ENCODE results near the gene EN2. TPM values are rescaled to one million over a fixed set of nuclear protein-coding genes. Genes with fewer than 3 reads are reported as not detected.

The EN2 gene
- total RNA-seq, 2 experiments from 2014 or later: not detected

DNA sequence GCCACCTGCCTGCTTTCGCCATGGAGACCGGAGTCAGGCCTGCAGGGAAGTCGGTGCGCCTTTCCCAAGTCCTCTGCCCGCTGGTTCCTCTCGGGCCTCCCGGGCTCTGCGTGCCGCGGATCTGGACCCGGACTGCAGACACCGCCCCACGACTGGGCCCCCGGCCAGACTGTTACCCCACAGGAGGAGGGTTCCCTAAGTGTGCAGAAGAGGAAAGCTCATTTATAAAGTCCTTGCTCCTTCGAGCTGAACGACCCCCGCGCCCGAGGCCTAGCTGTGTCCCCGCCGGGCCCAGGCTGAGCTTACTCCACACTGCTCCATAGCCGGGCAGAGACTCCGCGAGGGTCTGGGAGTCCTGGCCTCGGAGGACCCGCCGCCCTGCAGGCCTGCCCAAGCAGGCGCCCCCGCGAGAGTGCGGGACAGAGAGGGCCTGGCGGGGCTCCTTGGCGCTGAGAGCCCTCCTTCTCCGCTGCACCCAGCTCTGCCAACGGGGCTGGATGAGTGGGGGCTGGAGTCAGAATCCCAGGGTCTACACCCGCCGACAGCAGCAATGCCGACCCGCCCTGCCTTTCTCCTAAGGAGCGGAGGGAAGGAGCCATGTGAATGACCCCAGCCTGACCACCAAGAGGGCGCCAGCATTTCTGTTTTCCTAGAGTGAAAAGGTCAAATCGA is 8.3 kb downstream of the EN2 start:
- H3K27me3 ChIP-seq (ENCODE audit: control insufficient read depth in 1 of 2, insufficient read depth in 2 of 2, low read length in 2 of 2): peaks cover 91 to 99% of the 10 kb centered on the region in 2 experiments
- no peak overlapping the region for H3K4me3 ChIP-seq (ENCODE audit: low read length)
- Mint-ChIP-seq H3K27me3 (peaks cover 88% of the 10 kb centered on the region), H3K9me3 (no peaks in the 10 kb centered on the region), H3K4me3 (no peak overlapping the region), H3K36me3 (ENCODE audit: low read depth) (no peaks in the 10 kb centered on the region), H3K4me1 (ENCODE audit: low read depth) (peaks cover 18% of the 10 kb centered on the region), H3K27ac (no peak overlapping the region)
- ATAC-seq (ENCODE audit: poor library complexity): no peak
- H3K27ac ChIP-seq (ENCODE audit: low read depth in 1 of 2, low read length in 2 of 2): no peak overlapping the region
- no peaks in the 10 kb centered on the region for H3K36me3 ChIP-seq (ENCODE audit: insufficient read depth, low read length)
- H3K4me1 ChIP-seq (ENCODE audit: insufficient read depth, low read length): peaks cover 27% of the 10 kb centered on the region
- ChIA-PET POLR2A (interaction anchor here (0.7 kb wide), 1 partner anchor 9 kb away, joined by 3 read pairs; no protein-coding TSS in a partner anchor), CTCF (no interaction called here)
- intact Hi-C loops (cut with DNase I, micrococcal nuclease): loop anchor here in 1 of 2 experiments (5.0 kb wide), 1 partner anchor 46 kb away; no protein-coding TSS in a partner anchor
- H3K9me3 ChIP-seq (ENCODE audit: control insufficient read depth in 1 of 2, insufficient read depth in 1 of 2, low read length in 2 of 2): peaks cover 0 to 46% of the 10 kb centered on the region in 2 experiments
- TF ChIP-seq, protein P1, sequence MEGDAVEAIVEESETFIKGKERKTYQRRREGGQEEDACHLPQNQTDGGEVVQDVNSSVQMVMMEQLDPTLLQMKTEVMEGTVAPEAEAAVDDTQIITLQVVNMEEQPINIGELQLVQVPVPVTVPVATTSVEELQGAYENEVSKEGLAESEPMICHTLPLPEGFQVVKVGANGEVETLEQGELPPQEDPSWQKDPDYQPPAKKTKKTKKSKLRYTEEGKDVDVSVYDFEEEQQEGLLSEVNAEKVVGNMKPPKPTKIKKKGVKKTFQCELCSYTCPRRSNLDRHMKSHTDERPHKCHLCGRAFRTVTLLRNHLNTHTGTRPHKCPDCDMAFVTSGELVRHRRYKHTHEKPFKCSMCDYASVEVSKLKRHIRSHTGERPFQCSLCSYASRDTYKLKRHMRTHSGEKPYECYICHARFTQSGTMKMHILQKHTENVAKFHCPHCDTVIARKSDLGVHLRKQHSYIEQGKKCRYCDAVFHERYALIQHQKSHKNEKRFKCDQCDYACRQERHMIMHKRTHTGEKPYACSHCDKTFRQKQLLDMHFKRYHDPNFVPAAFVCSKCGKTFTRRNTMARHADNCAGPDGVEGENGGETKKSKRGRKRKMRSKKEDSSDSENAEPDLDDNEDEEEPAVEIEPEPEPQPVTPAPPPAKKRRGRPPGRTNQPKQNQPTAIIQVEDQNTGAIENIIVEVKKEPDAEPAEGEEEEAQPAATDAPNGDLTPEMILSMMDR (IDR thresholded peaks at IDR 0.05): no peak
- no peak for DNase-seq

DNA sequence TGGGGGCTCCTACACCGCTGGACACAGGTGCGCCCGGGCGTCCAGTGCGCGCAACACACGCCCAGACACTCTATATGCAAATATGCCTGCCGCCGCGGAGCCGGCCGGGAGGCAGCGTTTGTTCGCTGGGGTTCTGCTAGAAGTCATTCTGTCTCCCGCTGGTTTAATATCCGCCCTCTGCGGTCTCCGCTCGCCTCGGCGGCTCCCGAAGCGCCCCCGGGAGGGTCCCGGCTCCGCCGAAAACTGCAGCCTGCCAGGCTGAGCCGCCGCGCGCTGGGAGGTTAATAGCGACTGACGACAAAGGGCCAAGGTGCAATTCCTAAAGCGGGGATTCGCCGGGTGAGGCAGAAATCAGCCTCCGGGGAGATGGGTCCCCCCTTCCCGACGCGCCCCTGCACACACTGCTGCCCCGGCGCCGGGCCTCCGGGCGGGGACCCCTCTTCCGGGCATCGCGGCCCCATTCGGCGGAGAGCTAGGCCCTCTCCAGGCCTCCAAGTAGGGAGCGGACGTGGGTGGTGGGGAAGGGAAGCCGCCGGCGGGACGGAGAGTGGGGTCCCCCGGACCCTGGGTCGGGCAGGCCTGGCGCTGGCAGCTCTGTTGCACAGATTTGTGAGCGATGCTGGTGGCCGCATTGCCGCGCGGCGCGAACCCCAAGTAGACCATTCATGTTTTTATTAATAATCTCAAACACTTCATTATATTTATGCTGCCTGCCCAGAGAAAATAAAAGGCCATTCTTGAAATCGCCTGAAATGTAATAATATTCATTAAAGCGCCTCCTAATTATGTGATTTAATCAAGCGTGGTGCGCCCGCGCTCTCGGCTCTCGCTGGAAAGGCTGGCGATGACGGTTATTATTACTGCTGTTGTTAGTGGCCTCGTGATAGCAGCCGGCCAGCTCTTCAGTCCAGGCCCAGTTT is 9.1 kb downstream of the EN2 start:
- Histone ChIP-seq H3K27ac (ENCODE audit: low read depth in 1 of 2, low read length in 2 of 2) (no peak overlapping the region), H3K27me3 (ENCODE audit: control insufficient read depth in 1 of 2, insufficient read depth in 2 of 2, low read length in 2 of 2) (peaks cover 91 to 99% of the 10 kb centered on the region in 2 experiments), H3K4me1 (ENCODE audit: insufficient read depth, low read length) (peaks cover 27% of the 10 kb centered on the region), H3K4me3 (ENCODE audit: low read length) (no peak overlapping the region), H3K9me3 (ENCODE audit: control insufficient read depth in 1 of 2, insufficient read depth in 1 of 2, low read length in 2 of 2) (peaks cover 0 to 45% of the 10 kb centered on the region in 2 experiments), H3K36me3 (ENCODE audit: insufficient read depth, low read length) (no peaks in the 10 kb centered on the region)
- ATAC-seq (ENCODE audit: poor library complexity): peak; percentile 60
- peak in 4 of 14 experiments; percentile 1 to 40 (median 14) for DNase-seq
- no peaks in the 10 kb centered on the region for H3K9me3 Mint-ChIP-seq
- no peak overlapping the region for H3K27ac Mint-ChIP-seq
- intact Hi-C loops (cut with DNase I, micrococcal nuclease): loop anchor here in 1 of 2 experiments (5.0 kb wide), 1 partner anchor 45 kb away; no protein-coding TSS in a partner anchor
- ChIA-PET POLR2A (no interaction called here), CTCF (no interaction called here)
- no peak overlapping the region for H3K4me3 Mint-ChIP-seq
- peaks cover 88% of the 10 kb centered on the region for H3K27me3 Mint-ChIP-seq
- TF ChIP-seq, protein P1 (IDR thresholded peaks at IDR 0.05): no peak
- no peaks in the 10 kb centered on the region for H3K36me3 Mint-ChIP-seq (ENCODE audit: low read depth)
- peaks cover 20% of the 10 kb centered on the region for H3K4me1 Mint-ChIP-seq (ENCODE audit: low read depth)

DNA sequence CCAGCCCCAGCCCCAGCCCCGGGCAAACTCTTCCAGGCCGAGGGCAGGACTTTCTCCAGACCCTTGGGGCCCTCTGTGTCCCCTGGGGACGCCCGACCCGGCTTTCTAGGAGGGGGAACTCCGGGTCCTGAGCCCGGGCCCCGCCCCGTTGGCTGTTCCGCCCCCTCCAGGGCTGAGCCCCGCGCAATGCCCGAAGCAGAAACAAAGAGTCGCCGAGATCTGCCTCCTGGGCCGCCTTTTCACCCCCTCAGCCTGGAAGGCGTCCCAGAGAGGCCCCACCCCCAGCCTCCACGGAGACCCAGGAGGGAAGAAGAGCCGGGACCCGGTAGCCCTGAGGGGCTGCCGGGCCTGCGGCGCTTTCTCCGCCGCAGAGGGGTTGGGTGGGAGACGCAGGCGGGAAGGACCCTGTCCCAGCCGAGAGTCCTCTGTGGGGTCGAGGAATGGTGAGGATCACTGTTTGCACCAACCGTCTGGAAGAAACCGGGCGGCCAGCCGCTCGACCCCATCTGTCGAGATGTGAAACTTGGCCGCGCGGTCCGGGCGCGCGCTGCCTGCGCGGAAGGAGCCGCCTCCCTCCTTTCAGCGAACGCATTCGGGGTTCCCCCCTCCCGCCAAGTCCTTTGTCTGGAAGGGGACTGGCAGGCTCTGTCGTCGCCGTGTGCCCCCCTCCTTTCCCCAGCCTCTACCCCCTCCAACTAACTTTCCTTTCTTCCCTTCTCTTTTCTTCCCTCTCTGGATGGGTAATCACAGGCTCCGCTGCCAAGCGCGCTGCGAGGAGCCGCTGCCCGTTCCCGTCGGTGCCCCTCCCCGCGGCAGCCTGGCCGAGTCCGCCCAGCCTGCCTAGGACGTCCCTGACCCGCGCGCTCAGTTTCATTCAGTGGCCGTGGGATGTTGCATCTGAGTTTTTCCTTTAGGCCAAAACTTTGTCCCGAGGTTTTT is 10.2 kb downstream of the EN2 start:
- POLR2A ChIA-PET: no interaction called here
- peak overlapping the region; percentile 48 for H3K4me3 Mint-ChIP-seq
- intact Hi-C loops (cut with DNase I, micrococcal nuclease): loop anchor here in 1 of 2 experiments (5.0 kb wide), 1 partner anchor 44 kb away; no protein-coding TSS in a partner anchor
- Histone ChIP-seq H3K36me3 (ENCODE audit: insufficient read depth, low read length) (no peaks in the 10 kb centered on the region), H3K27me3 (ENCODE audit: control insufficient read depth in 1 of 2, insufficient read depth in 2 of 2, low read length in 2 of 2) (peaks cover 90 to 98% of the 10 kb centered on the region in 2 experiments), H3K9me3 (ENCODE audit: control insufficient read depth in 1 of 2, insufficient read depth in 1 of 2, low read length in 2 of 2) (peaks cover 0 to 38% of the 10 kb centered on the region in 2 experiments), H3K4me1 (ENCODE audit: insufficient read depth, low read length) (peaks cover 27% of the 10 kb centered on the region), H3K4me3 (ENCODE audit: low read length) (no peak overlapping the region), H3K27ac (ENCODE audit: low read depth in 1 of 2, low read length in 2 of 2) (no peak overlapping the region)
- TF ChIP-seq, protein P1 (IDR thresholded peaks at IDR 0.05): no peak
- peaks cover 88% of the 10 kb centered on the region for H3K27me3 Mint-ChIP-seq
- H3K9me3 Mint-ChIP-seq: no peaks in the 10 kb centered on the region
- H3K27ac Mint-ChIP-seq: no peak overlapping the region
- no peak for ATAC-seq (ENCODE audit: poor library complexity)
- H3K4me1 Mint-ChIP-seq (ENCODE audit: low read depth): peaks cover 20% of the 10 kb centered on the region
- DNase-seq: no peak
- H3K36me3 Mint-ChIP-seq (ENCODE audit: low read depth): no peaks in the 10 kb centered on the region
- CTCF ChIA-PET: no interaction called here

Measured in CD4-positive, alpha-beta T cell (primary cell).